B cell (primary cell): Measurements from ENCODE around the gene VILL. TPM values are rescaled to one million over a fixed set of nuclear protein-coding genes. Genes with fewer than 3 reads are reported as not detected.

Experiments used
- ATAC-seq: fragments of 200-7000 bp; cut with Tn5 transposase; one replicate; pipeline ENCODE4 v1.10.0; 2021; ENCODE audit warnings: low read depth, mild to moderate bottlenecking, moderate number of reproducible peaks, moderate library complexity
- CTCF ChIA-PET: fragments of 350-600 bp; sonication (Branson Sonifier 250); formaldehyde crosslinking; loops from one replicate; lab custom pipeline; 2021; ENCODE audit warnings: antibody characterized with exemption, inconsistent platforms; lab: Charles Lee
- POLR2A ChIA-PET: fragments of 350-600 bp; sonication (Branson Sonifier 250); formaldehyde crosslinking; loops from one replicate; lab custom pipeline; 2021; ENCODE audit warnings: antibody characterized with exemption; lab: Charles Lee
- DNase-seq: peaks from one replicate; pipeline ENCODE4 v3.0.0; 2013
- H2AFZ ChIP-seq: 2 replicates; pipeline ENCODE4 v1.6.1; 2012; ENCODE audit warnings: mild to moderate bottlenecking, low read depth, low read length; ENCODE audit not compliant: insufficient read depth, poor library complexity, severe bottlenecking
- H3K27ac ChIP-seq, 2 donors: 1 replicate in 1 of 2; 2 replicates in 1 of 2; pipeline ENCODE4 v1.5.1; 2012 to 2013; ENCODE audit warnings: low read length in 2 of 2, mild to moderate bottlenecking in 2 of 2, moderate library complexity in 1 of 2
- H3K27me3 ChIP-seq, 4 experiments: fragments of 200-600 bp in 1 of 4; sonication (generic) in 1 of 4; replicated peaks in 1 of 4; 1 replicate in 2 of 4; 2 replicates in 2 of 4; pipeline versions ENCODE4 v1.6.1 to v1.7.0; 2013 to 2016; ENCODE audit warnings: low read length in 3 of 4, mild to moderate bottlenecking in 2 of 4, mixed read lengths in 1 of 4, moderate library complexity in 1 of 4; ENCODE audit not compliant: insufficient read depth in 4 of 4, control insufficient read depth in 3 of 4; ENCODE audit errors: control extremely low read depth in 1 of 4
- H3K36me3 ChIP-seq, 2 experiments: replicated peaks in 1 of 2; 1 replicate in 1 of 2; 2 replicates in 1 of 2; pipeline versions ENCODE4 v1.6.1 to v1.7.1; 2013; ENCODE audit warnings: low read length in 1 of 2; ENCODE audit not compliant: insufficient read depth in 2 of 2, control insufficient read depth in 1 of 2; ENCODE audit errors: control extremely low read depth in 1 of 2, extremely low read depth in 1 of 2
- H3K4me1 ChIP-seq, 2 donors: fragments of 200-600 bp in 1 of 2; sonication (generic) in 1 of 2; 1 replicate in 1 of 2; 2 replicates in 1 of 2; pipeline versions ENCODE4 v1.5.1 to v1.6.1; 2013 to 2017; ENCODE audit warnings: low read length in 2 of 2; ENCODE audit not compliant: control insufficient read depth in 2 of 2, insufficient read depth in 2 of 2
- H3K4me2 ChIP-seq: replicated peaks from 2 replicates; pipeline ENCODE3; 2012; ENCODE audit warnings: mild to moderate bottlenecking, low read depth, low read length; ENCODE audit not compliant: poor library complexity, severe bottlenecking
- H3K4me3 ChIP-seq, 5 experiments: fragments of 200-600 bp in 1 of 5; sonication (generic) in 1 of 5; 1 replicate in 3 of 5; 2 replicates in 2 of 5; pipeline versions ENCODE4 v1.5.1 to v1.7.0; 2011 to 2016; ENCODE audit warnings: low read length in 4 of 5, mild to moderate bottlenecking in 4 of 5, low read depth in 2 of 5, control low read depth in 1 of 5, moderate library complexity in 1 of 5; ENCODE audit not compliant: insufficient read depth in 1 of 5; ENCODE audit errors: control extremely low read depth in 1 of 5, extremely low read depth in 1 of 5
- H3K79me2 ChIP-seq: fragments of 200-600 bp; sonication (generic); one replicate; pipeline ENCODE4 v1.6.0; 2016; ENCODE audit warnings: low read length; ENCODE audit not compliant: control insufficient read depth, insufficient read depth
- H3K9ac ChIP-seq: fragments of 200-600 bp; sonication (generic); 2 replicates; pipeline ENCODE4 v1.6.1; 2017; ENCODE audit warnings: mild to moderate bottlenecking, low read length, moderate library complexity
- H3K9me3 ChIP-seq, 3 donors: one replicate each; pipeline versions ENCODE4 v1.6.1 to v1.7.1; 2013; ENCODE audit warnings: low read length in 2 of 3; ENCODE audit not compliant: control insufficient read depth in 2 of 3, insufficient read depth in 1 of 3; ENCODE audit errors: control extremely low read depth in 1 of 3
- H4K20me1 ChIP-seq: 2 replicates; pipeline ENCODE4 v1.6.0; 2012; ENCODE audit warnings: mild to moderate bottlenecking, low read length; ENCODE audit not compliant: insufficient read depth, control insufficient read depth, poor library complexity, severe bottlenecking
- H3K27ac Mint-ChIP-seq: one replicate; pipeline ENCODE4 v1.8.0; 2021; ENCODE audit warnings: mixed read lengths
- H3K27me3 Mint-ChIP-seq: one replicate; pipeline ENCODE4 v1.8.0; 2021; ENCODE audit warnings: mixed read lengths
- H3K4me1 Mint-ChIP-seq: one replicate; pipeline ENCODE4 v1.8.0; 2021; ENCODE audit warnings: mixed read lengths
- H3K4me3 Mint-ChIP-seq: one replicate; pipeline ENCODE4 v1.8.0; 2021; ENCODE audit warnings: mixed read lengths
- H3K9me3 Mint-ChIP-seq: one replicate; pipeline ENCODE4 v1.8.0; 2022; ENCODE audit warnings: mixed read lengths; ENCODE audit not compliant: insufficient read depth
- CTCF ChIP-seq: fragments of 200-600 bp; IDR thresholded peaks from one replicate; pipeline ENCODE4 v1.8.0; 2022; ENCODE audit warnings: antibody characterized with exemption, mild to moderate bottlenecking
- EZH2 ChIP-seq: IDR thresholded peaks from 2 replicates; pipeline ENCODE4 v1.6.1; 2012; ENCODE audit warnings: borderline replicate concordance, low read depth, mild to moderate bottlenecking, moderate library complexity, low read length; ENCODE audit not compliant: insufficient read depth, poor library complexity, severe bottlenecking
- WGBS: methylation state at CpG from one replicate; pipeline ENCODE4 v1.1.5; 2013; ENCODE audit warnings: missing lambda C conversion rate; ENCODE audit not compliant: insufficient coverage; 5-methylcytosine and 5-hydroxymethylcytosine counted together
- intact Hi-C: fragments of 100-400 bp; cut with micrococcal nuclease; formaldehyde crosslinking; loops from one replicate; pipeline ENCODE4 v1.10.0; 2022
- polyA plus RNA-seq: library from polyadenylated mRNA; depleted of rRNA; stranded (reverse); fragments of >200 nt; gene quantifications from 2 replicates; pipeline ENCODE4 v1.2.3, GENCODE V29; 2012
- total RNA-seq, 2 donors: library from RNA; stranded (reverse); fragments of 120-200 nt in 1 of 2; gene quantifications; 1 replicate in 1 of 2; 2 replicates in 1 of 2; pipeline versions ENCODE4 v1.2.3 to v1.2.4, GENCODE V29; 2013 to 2022

VILL gene
- total and polyA plus RNA-seq, 2 donors (not counting 1 experiment from before 2014, with no cell fraction given): 35.2 to 46.4 TPM

- Histone ChIP-seq H2AFZ (peak overlapping the region; percentile 76), H4K20me1 (no peaks in the 10 kb centered on the region), H3K36me3 (no peaks in the 10 kb centered on the region), H3K9ac (peak overlapping the region; percentile 67), H3K9me3 (no peaks in the 10 kb centered on the region), H3K27ac (peak overlapping the region in 1 of 2 donors; percentile 18), H3K4me3 (peak overlapping the region; percentile 64 to 71 (median 69)), H3K4me1 (peaks cover 12 to 22% of the 10 kb centered on the region in 2 donors), H3K79me2 (no peaks in the 10 kb centered on the region), H3K27me3 (peaks cover 0 to 3% (median 0%) of the 10 kb centered on the region in 4 experiments), H3K4me2 (peak overlapping the region; percentile 89)
- peak; percentile 28 for TF ChIP-seq CTCF
- no peak for TF ChIP-seq EZH2
- Mint-ChIP-seq H3K4me1 (peaks cover 19% of the 10 kb centered on the region), H3K9me3 (no peaks in the 10 kb centered on the region), H3K27ac (peak overlapping the region; percentile 54), H3K4me3 (peak overlapping the region; percentile 93), H3K27me3 (peaks cover 4% of the 10 kb centered on the region)
- ATAC-seq (peak; percentile 79), DNase-seq (peak; percentile 85)
- ChIA-PET CTCF (interaction anchor here (1.0 to 2.9 kb wide), 6 partner anchors 17 to 125 kb away, joined by 4 to 31 read pairs (median 9); partner anchors contain the start of gene OXSR1), POLR2A (no interaction called here)
- 0% methylated on average over 10 of the region's 11 CpGs for whole genome bisulfite sequencing
- intact Hi-C loops: loop anchor here (1.0 to 5.0 kb wide), 4 partner anchors 36 to 457 kb away; partner anchors contain the start of genes ACAA1 and EXOG
These were observed 49.3 kb downstream of the VILL start for GRCh38 chr3:38039899-38040261.

- Histone ChIP-seq H3K4me3 (no peak overlapping the region), H3K79me2 (no peaks in the 10 kb centered on the region)
- H3K27ac Mint-ChIP-seq: peak overlapping the region; percentile 54
These were observed 49.8 kb downstream of the VILL start for GRCh38 chr3:38040401-38040800.

More at GRCh38 chr3:38040401-38040800, 49.8 kb downstream of the VILL start:
- H3K27me3 ChIP-seq: peaks cover 0 to 3% (median 0%) of the 10 kb centered on the region in 4 experiments
- intact Hi-C loops: loop anchor here (1.0 to 5.0 kb wide), 3 partner anchors 36 to 457 kb away; partner anchors contain the start of gene EXOG
- no peaks in the 10 kb centered on the region for H4K20me1 ChIP-seq
- no peak for ATAC-seq
- H2AFZ ChIP-seq: peak overlapping the region; percentile 76
- TF ChIP-seq CTCF: no peak
- no peak for TF ChIP-seq EZH2
- no peaks in the 10 kb centered on the region for H3K36me3 ChIP-seq
- no peak overlapping the region for H3K9ac ChIP-seq
- H3K27ac ChIP-seq: no peak overlapping the region
- WGBS: 96% methylated on average over 4 of the region's 5 CpGs
- peak overlapping the region; percentile 89 for H3K4me2 ChIP-seq
- CTCF ChIA-PET: interaction anchor here (1.0 to 2.9 kb wide), 6 partner anchors 18 to 125 kb away, joined by 4 to 31 read pairs (median 9); partner anchors contain the start of gene OXSR1
- no peaks in the 10 kb centered on the region for H3K9me3 ChIP-seq
- Mint-ChIP-seq H3K4me3 (peak overlapping the region; percentile 93), H3K9me3 (no peaks in the 10 kb centered on the region), H3K4me1 (peaks cover 19% of the 10 kb centered on the region), H3K27me3 (peaks cover 4% of the 10 kb centered on the region)
- POLR2A ChIA-PET: no interaction called here
- peaks cover 12 to 22% of the 10 kb centered on the region in 2 donors for H3K4me1 ChIP-seq
- DNase-seq: no peak
